GM23338 (cell line): Measurements from ENCODE around the gene CMC1. TPM values are rescaled to one million over a fixed set of nuclear protein-coding genes. Genes with fewer than 3 reads are reported as not detected.

Experiments
- ATAC-seq: fragments of 200-7000 bp; cut with Tn5 transposase; 3 replicates; pipeline ENCODE4 v1.9.1; 2020
- DNase-seq: peaks from one replicate; pipeline ENCODE4 v3.0.0-alpha.2; 2015; ENCODE audit warnings: low spot score
- H2AFZ ChIP-seq: fragments of 200-600 bp; sonication (generic); 2 replicates; pipeline ENCODE4 v1.8.0; 2016; ENCODE audit warnings: antibody characterized with exemption, mild to moderate bottlenecking, moderate library complexity
- H3F3A ChIP-seq: fragments of 200-600 bp; sonication (generic); replicated peaks from 2 replicates; pipeline ENCODE4 v1.8.0; 2017; ENCODE audit warnings: antibody characterized with exemption, mixed run types, low read depth
- H3K27ac ChIP-seq: fragments of 200-600 bp; sonication (generic); 2 replicates; pipeline ENCODE4 v1.6.1; 2016; ENCODE audit warnings: low read depth
- H3K27me3 ChIP-seq: fragments of 200-600 bp; sonication (generic); 2 replicates; pipeline ENCODE4 v1.8.0; 2016; ENCODE audit warnings: mild to moderate bottlenecking, mixed run types, moderate library complexity; ENCODE audit not compliant: insufficient read depth
- H3K36me3 ChIP-seq: fragments of 200-600 bp; sonication (generic); 2 replicates; pipeline ENCODE4 v1.8.0; 2016; ENCODE audit warnings: mild to moderate bottlenecking; ENCODE audit not compliant: insufficient read depth
- H3K4me1 ChIP-seq: fragments of 200-600 bp; sonication (generic); 2 replicates; pipeline ENCODE4 v1.8.0; 2016; ENCODE audit warnings: mild to moderate bottlenecking, moderate library complexity; ENCODE audit not compliant: insufficient read depth
- H3K4me2 ChIP-seq: fragments of 200-600 bp; sonication (generic); 2 replicates; pipeline ENCODE4 v1.7.1; 2017; ENCODE audit warnings: mixed run types
- H3K4me3 ChIP-seq: fragments of 200-600 bp; sonication (generic); 2 replicates; pipeline ENCODE4 v1.6.1; 2016; ENCODE audit warnings: mixed run types
- H3K79me2 ChIP-seq: fragments of 200-600 bp; sonication (generic); replicated peaks from 2 replicates; pipeline ENCODE4 v1.8.0; 2017; ENCODE audit warnings: mild to moderate bottlenecking; ENCODE audit not compliant: insufficient read depth
- H3K9me2 ChIP-seq: fragments of 200-600 bp; sonication (generic); 2 replicates; pipeline ENCODE4 v1.8.0; 2017; ENCODE audit not compliant: insufficient read depth
- H4K20me1 ChIP-seq: fragments of 200-600 bp; sonication (generic); replicated peaks from 2 replicates; pipeline ENCODE4 v1.8.0; 2017; ENCODE audit warnings: mild to moderate bottlenecking; ENCODE audit not compliant: insufficient read depth
- H3K27ac Mint-ChIP-seq: 2 replicates; pipeline ENCODE4 v1.8.0; 2020; ENCODE audit warnings: inconsistent platforms, mild to moderate bottlenecking, moderate library complexity, mixed read lengths
- H3K27me3 Mint-ChIP-seq: 3 replicates; pipeline ENCODE4 v1.8.0; 2022; ENCODE audit warnings: low read depth, mild to moderate bottlenecking, moderate library complexity, mixed read lengths, inconsistent platforms; ENCODE audit not compliant: insufficient read depth, poor library complexity
- H3K36me3 Mint-ChIP-seq: 3 replicates; pipeline ENCODE4 v1.8.0; 2021; ENCODE audit warnings: low read depth, mild to moderate bottlenecking, inconsistent platforms, moderate library complexity, mixed read lengths
- H3K4me1 Mint-ChIP-seq: 3 replicates; pipeline ENCODE4 v1.8.0; 2020; ENCODE audit warnings: mild to moderate bottlenecking, inconsistent platforms, mixed read lengths
- H3K4me3 Mint-ChIP-seq: 3 replicates; pipeline ENCODE4 v1.8.0; 2021; ENCODE audit warnings: moderate library complexity, mild to moderate bottlenecking, inconsistent platforms, mixed read lengths
- H3K9me3 Mint-ChIP-seq: 3 replicates; pipeline ENCODE4 v1.8.0; 2020; ENCODE audit warnings: moderate library complexity, mild to moderate bottlenecking, inconsistent platforms, mixed read lengths
- CREB1 ChIP-seq: fragments of 250-450 bp; sonication (Bioruptor Pico); IDR thresholded peaks from 2 replicates; pipeline ENCODE4 v1.5.0; 2020; ENCODE audit warnings: low read depth, mild to moderate bottlenecking, moderate library complexity
- CTCF ChIP-seq, 2 experiments: fragments of 200-600 bp in 1 of 2; sonication (generic) in 1 of 2; conservative IDR thresholded peaks; 2 replicates each; pipeline versions ENCODE4 v1.5.1 to v1.6.1; 2016 to 2017; ENCODE audit warnings: antibody characterized with exemption in 2 of 2, low read depth in 2 of 2, mild to moderate bottlenecking in 2 of 2, moderate library complexity in 1 of 2
- ETS1 ChIP-seq: IDR thresholded peaks from 2 replicates; pipeline ENCODE4 v1.6.1; 2016; ENCODE audit warnings: antibody characterized with exemption
- EZH2 ChIP-seq: fragments of 200-600 bp; sonication (generic); IDR thresholded peaks from one replicate; pipeline ENCODE4 v1.8.0; 2017; ENCODE audit warnings: antibody characterized with exemption, mild to moderate bottlenecking, low read depth; ENCODE audit not compliant: unreplicated experiment
- EZH2phosphoT487 ChIP-seq: fragments of 200-600 bp; sonication (generic); IDR thresholded peaks from one replicate; pipeline ENCODE4 v1.8.1; 2018; ENCODE audit warnings: antibody characterized with exemption; ENCODE audit not compliant: unreplicated experiment
- JUNB ChIP-seq: IDR thresholded peaks from one replicate; pipeline ENCODE4 v1.6.1; 2016; ENCODE audit warnings: antibody characterized with exemption; ENCODE audit not compliant: unreplicated experiment
- NANOG ChIP-seq: IDR thresholded peaks from 2 replicates; pipeline ENCODE4 v1.6.1; 2016; ENCODE audit warnings: antibody characterized with exemption, borderline replicate concordance
- POLR2AphosphoS5 ChIP-seq: IDR thresholded peaks from 2 replicates; pipeline ENCODE4 v1.6.1; 2016; ENCODE audit warnings: antibody characterized with exemption, low read depth
- REST ChIP-seq: IDR thresholded peaks from one replicate; pipeline ENCODE4 v1.6.1; 2018; ENCODE audit warnings: antibody characterized with exemption; ENCODE audit not compliant: unreplicated experiment
- STAT1 ChIP-seq: IDR thresholded peaks from one replicate; pipeline ENCODE4 v1.6.1; 2016; ENCODE audit warnings: antibody characterized with exemption; ENCODE audit not compliant: unreplicated experiment
- ZNF114 ChIP-seq: fragments of 250-450 bp; sonication (Bioruptor Pico); IDR thresholded peaks from 2 replicates; pipeline ENCODE4 v1.5.0; 2020; ENCODE audit warnings: mild to moderate bottlenecking, moderate library complexity
- ZNF331 ChIP-seq: fragments of 250-450 bp; sonication (Bioruptor Pico); IDR thresholded peaks from 2 replicates; pipeline ENCODE4 v1.5.0; 2020; ENCODE audit warnings: low read depth, mild to moderate bottlenecking, moderate library complexity
- ZNF462 ChIP-seq: fragments of 250-450 bp; sonication (Bioruptor Pico); IDR thresholded peaks from 2 replicates; pipeline ENCODE4 v1.5.0; 2020; ENCODE audit warnings: mild to moderate bottlenecking, moderate library complexity
- polyA plus RNA-seq: library from polyadenylated mRNA; unstranded; fragments of >200 nt; fragmentation: Nextera tagmentation; extraction: Ambion mirVana; gene quantifications from 2 replicates; pipeline ENCODE4 v1.2.1, GENCODE V29; 2016
- total RNA-seq: library from RNA; depleted of rRNA; stranded (reverse); fragments of >200 nt; shearing (Covaris generic); gene quantifications from 2 replicates; pipeline ENCODE4 v1.2.3, GENCODE V29; 2014

CMC1 gene
- total and polyA plus RNA-seq, 2 experiments from 2014 or later = 9.2 to 144 TPM

- Histone ChIP-seq H3K79me2 (no peaks in the 10 kb centered on the region), H2AFZ (no peak overlapping the region), H3K4me3 (no peak overlapping the region), H3K9me2 (no peaks in the 10 kb centered on the region), H4K20me1 (no peaks in the 10 kb centered on the region), H3K27ac (no peak overlapping the region), H3F3A (no peaks in the 10 kb centered on the region), H3K4me1 (no peaks in the 10 kb centered on the region), H3K4me2 (no peak overlapping the region), H3K36me3 (no peaks in the 10 kb centered on the region), H3K27me3 (no peaks in the 10 kb centered on the region)
- Mint-ChIP-seq H3K9me3 (no peaks in the 10 kb centered on the region), H3K36me3 (no peaks in the 10 kb centered on the region), H3K4me3 (no peak overlapping the region), H3K4me1 (peaks cover 11% of the 10 kb centered on the region; the same call in 2 of the 3 replicates), H3K27ac (no peak overlapping the region), H3K27me3 (no peaks in the 10 kb centered on the region)
- ATAC-seq (no peak), DNase-seq (no peak)
- no peak for TF ChIP-seq NANOG
- TF ChIP-seq POLR2AphosphoS5 = no peak
- no peak for TF ChIP-seq STAT1
- TF ChIP-seq REST = no peak
- no peak for TF ChIP-seq JUNB
- no peak for TF ChIP-seq ETS1
- TF ChIP-seq ZNF331 (CRISPR knock-in tag) = no peak
- TF ChIP-seq ZNF114 (CRISPR knock-in tag) = no peak
- TF ChIP-seq CREB1 (CRISPR knock-in tag) = no peak
- no peak for TF ChIP-seq EZH2
- TF ChIP-seq CTCF (conservative IDR thresholded peaks at IDR 0.05; ENCODE audit: low read depth in 2 of 2) = no peak
- no peak for TF ChIP-seq EZH2phosphoT487
- no peak for TF ChIP-seq ZNF462 (CRISPR knock-in tag)
Measured at GRCh38 chr3:28299705-28300104, 58.3 kb downstream of the CMC1 start.
